HCT116 (cell line): ENCODE results near the gene KANSL3. TPM values are rescaled to one million over a fixed set of nuclear protein-coding genes. Genes with fewer than 3 reads are reported as not detected.

Experiments
- ATAC-seq: fragments of 200-7000 bp; cut with Tn5 transposase; 2 replicates; pipeline ENCODE4 v1.9.1; 2020; ENCODE audit warnings: mild to moderate bottlenecking, moderate library complexity
- BruUV-seq: library from RNA; stranded (reverse); fragments of 400-500 nt; replicated peaks from 2 replicates; lab custom pipeline; 2021; lab: Mats Ljungman, UMichigan
- CTCF ChIA-PET: fragments of 300-600 bp; sonication (Branson Sonifier 250); formaldehyde crosslinking; loops from one replicate; lab custom pipeline; 2021; ENCODE audit warnings: antibody characterized with exemption; lab: Charles Lee
- POLR2A ChIA-PET: fragments of 300-600, 350-600 bp; sonication (Branson Sonifier 250); formaldehyde crosslinking; loops from one replicate; lab custom pipeline; 2021; ENCODE audit warnings: antibody characterized with exemption; lab: Charles Lee
- RAD21 ChIA-PET, 2 experiments: fragments of 300-600 bp; sonication (Branson Sonifier 250); formaldehyde crosslinking; loops; one replicate each; lab custom pipeline; 2023; ENCODE audit warnings: low total read pairs in 2 of 2; ENCODE audit not compliant: uncharacterized antibody in 2 of 2, unreplicated experiment in 2 of 2, low non-redundant PET in 1 of 2; lab: Charles Lee
- DNase-seq: peaks from one replicate; pipeline ENCODE4 v3.0.0-alpha.2; 2010; ENCODE audit warnings: low read depth, low spot score
- H2AFZ ChIP-seq: fragments of 200-600 bp; shearing (Covaris generic), sonication (generic); 2 replicates; pipeline ENCODE4 v1.6.1; 2017; ENCODE audit warnings: low read depth, mixed run types, mixed read lengths, antibody characterized with exemption, low read length; ENCODE audit not compliant: poor library complexity, severe bottlenecking
- H3K27ac ChIP-seq: 2 replicates; pipeline ENCODE4 v1.5.1; 2012; ENCODE audit warnings: low read depth, low read length
- H3K27me3 ChIP-seq: fragments of 200-600 bp; sonication (generic); 2 replicates; pipeline ENCODE4 v1.6.1; 2016; ENCODE audit warnings: mixed run types, low read length, mixed read lengths; ENCODE audit not compliant: insufficient read depth
- H3K36me3 ChIP-seq, 2 experiments: fragments of 200-500 bp in 1 of 2; fragments of 200-600 bp in 1 of 2; sonication (Bioruptor generic) in 1 of 2; sonication (generic) in 1 of 2; 2 replicates each; pipeline versions ENCODE4 v1.5.1 to v1.6.1; 2014 to 2016; ENCODE audit warnings: low read length in 2 of 2, inconsistent platforms in 1 of 2, mixed read lengths in 1 of 2, mixed run types in 1 of 2; ENCODE audit not compliant: insufficient read depth in 2 of 2, control insufficient read depth in 1 of 2
- H3K4me1 ChIP-seq, 2 experiments: fragments of 200-600 bp in 1 of 2; sonication (generic) in 1 of 2; 2 replicates each; pipeline versions ENCODE4 v1.5.1 to v1.6.1; 2012 to 2017; ENCODE audit warnings: low read length in 2 of 2, inconsistent platforms in 1 of 2, mild to moderate bottlenecking in 1 of 2, mixed read lengths in 1 of 2, mixed run types in 1 of 2, moderate library complexity in 1 of 2; ENCODE audit not compliant: insufficient read depth in 2 of 2, control insufficient read depth in 1 of 2
- H3K4me2 ChIP-seq: fragments of 200-600 bp; sonication (generic); 2 replicates; pipeline ENCODE4 v1.6.1; 2017; ENCODE audit warnings: mixed run types, low read length, mixed read lengths
- H3K4me3 ChIP-seq, 2 experiments: fragments of 200-600 bp in 1 of 2; sonication (generic) in 1 of 2; replicated peaks in 1 of 2; 2 replicates each; pipeline ENCODE4 v1.5.1; 2011 to 2016; ENCODE audit warnings: low read length in 2 of 2, control low read depth in 1 of 2, low read depth in 1 of 2, mild to moderate bottlenecking in 1 of 2, mixed read lengths in 1 of 2, mixed run types in 1 of 2
- H3K79me2 ChIP-seq: fragments of 200-600 bp; sonication (generic); 2 replicates; pipeline ENCODE4 v1.6.1; 2017; ENCODE audit warnings: mild to moderate bottlenecking, mixed run types, low read length, moderate library complexity, mixed read lengths; ENCODE audit not compliant: insufficient read depth
- H3K9ac ChIP-seq: fragments of 200-600 bp; sonication (generic); 2 replicates; pipeline ENCODE4 v1.6.1; 2016; ENCODE audit warnings: low read length, mixed read lengths
- H3K9me2 ChIP-seq: fragments of 200-600 bp; sonication (generic), shearing (Covaris generic); 2 replicates; pipeline ENCODE4 v1.6.1; 2017; ENCODE audit warnings: mixed run types, mild to moderate bottlenecking, moderate library complexity; ENCODE audit not compliant: insufficient read depth
- H3K9me3 ChIP-seq, 2 experiments: fragments of 200-500 bp in 1 of 2; fragments of 200-600 bp in 1 of 2; sonication (Bioruptor generic) in 1 of 2; sonication (generic) in 1 of 2; 2 replicates each; pipeline ENCODE4 v1.6.1; 2014 to 2017; ENCODE audit warnings: low read length in 2 of 2, mixed read lengths in 2 of 2, inconsistent platforms in 1 of 2, low read depth in 1 of 2, mild to moderate bottlenecking in 1 of 2, mixed run types in 1 of 2, moderate library complexity in 1 of 2; ENCODE audit not compliant: control insufficient read depth in 1 of 2, insufficient read depth in 1 of 2
- H4K20me1 ChIP-seq: fragments of 200-600 bp; sonication (generic), shearing (Covaris generic); 2 replicates; pipeline ENCODE4 v1.6.1; 2017; ENCODE audit warnings: mixed run types, mild to moderate bottlenecking, moderate library complexity; ENCODE audit not compliant: insufficient read depth
- ZFX ChIP-seq: fragments of 450-650 bp; IDR thresholded peaks from 2 replicates; pipeline ENCODE4 v1.6.1; 2017
- intact Hi-C: fragments of 100-400 bp; cut with micrococcal nuclease; formaldehyde crosslinking; loops from 2 replicates; pipeline ENCODE4 v1.10.0; 2022
- total RNA-seq: library from RNA; stranded (reverse); gene quantifications from one replicate; pipeline ENCODE4 v1.2.1, GENCODE V29; 2021; ENCODE audit not compliant: unreplicated experiment
- TF ChIP-seq, protein P1 (sequence below): IDR thresholded peaks from 2 replicates; pipeline ENCODE4 v1.6.1; 2012; ENCODE audit warnings: low read depth
- TF ChIP-seq, protein P2 (sequence below), 3 experiments: fragments of 200-600 bp in 1 of 3; sonication (generic) in 1 of 3; IDR thresholded peaks in 2 of 3; conservative IDR thresholded peaks in 1 of 3; 2 replicates each; pipeline ENCODE4 v1.5.1; 2012 to 2017; ENCODE audit warnings: low read depth in 2 of 3, low read length in 2 of 3, antibody characterized with exemption in 1 of 3, borderline replicate concordance in 1 of 3, control low read depth in 1 of 3, mild to moderate bottlenecking in 1 of 3, mixed read lengths in 1 of 3, mixed run types in 1 of 3, moderate library complexity in 1 of 3; ENCODE audit not compliant: insufficient read depth in 1 of 3

KANSL3 gene
- total RNA-seq, 1 experiment from 2014 or later = 35.8 TPM

DNA sequence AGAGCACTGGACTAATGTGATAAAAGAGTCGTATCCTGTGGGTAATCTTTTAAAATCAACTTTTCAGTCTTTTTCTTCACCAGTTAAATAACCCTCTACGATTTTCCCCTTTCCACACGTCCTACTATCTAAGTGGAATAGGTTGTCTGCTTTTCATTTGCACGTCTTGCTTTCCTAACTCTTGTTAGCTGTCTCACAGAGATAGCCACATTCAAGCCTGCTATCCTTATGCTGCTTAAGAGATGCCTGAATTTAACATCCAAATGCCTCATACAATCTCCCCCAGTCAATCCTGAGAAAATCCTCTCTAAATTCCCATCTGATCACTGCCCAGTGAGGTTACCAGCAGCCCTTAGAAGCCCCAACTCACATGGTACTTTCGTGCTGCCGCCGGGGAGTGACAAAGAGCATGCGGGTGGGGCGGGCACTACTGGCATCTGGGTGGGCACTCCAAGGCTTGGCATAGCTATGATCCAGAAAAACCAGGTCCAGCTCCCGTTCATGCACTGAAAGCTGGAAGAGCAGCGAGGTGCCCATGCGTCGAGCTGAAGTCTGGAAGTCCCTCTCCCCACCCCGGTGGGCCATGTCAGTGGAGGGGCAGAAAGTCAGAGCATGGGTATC is 1.5 kb downstream of the KANSL3 start (continued):
- TF ChIP-seq, protein P1, sequence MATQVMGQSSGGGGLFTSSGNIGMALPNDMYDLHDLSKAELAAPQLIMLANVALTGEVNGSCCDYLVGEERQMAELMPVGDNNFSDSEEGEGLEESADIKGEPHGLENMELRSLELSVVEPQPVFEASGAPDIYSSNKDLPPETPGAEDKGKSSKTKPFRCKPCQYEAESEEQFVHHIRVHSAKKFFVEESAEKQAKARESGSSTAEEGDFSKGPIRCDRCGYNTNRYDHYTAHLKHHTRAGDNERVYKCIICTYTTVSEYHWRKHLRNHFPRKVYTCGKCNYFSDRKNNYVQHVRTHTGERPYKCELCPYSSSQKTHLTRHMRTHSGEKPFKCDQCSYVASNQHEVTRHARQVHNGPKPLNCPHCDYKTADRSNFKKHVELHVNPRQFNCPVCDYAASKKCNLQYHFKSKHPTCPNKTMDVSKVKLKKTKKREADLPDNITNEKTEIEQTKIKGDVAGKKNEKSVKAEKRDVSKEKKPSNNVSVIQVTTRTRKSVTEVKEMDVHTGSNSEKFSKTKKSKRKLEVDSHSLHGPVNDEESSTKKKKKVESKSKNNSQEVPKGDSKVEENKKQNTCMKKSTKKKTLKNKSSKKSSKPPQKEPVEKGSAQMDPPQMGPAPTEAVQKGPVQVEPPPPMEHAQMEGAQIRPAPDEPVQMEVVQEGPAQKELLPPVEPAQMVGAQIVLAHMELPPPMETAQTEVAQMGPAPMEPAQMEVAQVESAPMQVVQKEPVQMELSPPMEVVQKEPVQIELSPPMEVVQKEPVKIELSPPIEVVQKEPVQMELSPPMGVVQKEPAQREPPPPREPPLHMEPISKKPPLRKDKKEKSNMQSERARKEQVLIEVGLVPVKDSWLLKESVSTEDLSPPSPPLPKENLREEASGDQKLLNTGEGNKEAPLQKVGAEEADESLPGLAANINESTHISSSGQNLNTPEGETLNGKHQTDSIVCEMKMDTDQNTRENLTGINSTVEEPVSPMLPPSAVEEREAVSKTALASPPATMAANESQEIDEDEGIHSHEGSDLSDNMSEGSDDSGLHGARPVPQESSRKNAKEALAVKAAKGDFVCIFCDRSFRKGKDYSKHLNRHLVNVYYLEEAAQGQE = no peak

DNA sequence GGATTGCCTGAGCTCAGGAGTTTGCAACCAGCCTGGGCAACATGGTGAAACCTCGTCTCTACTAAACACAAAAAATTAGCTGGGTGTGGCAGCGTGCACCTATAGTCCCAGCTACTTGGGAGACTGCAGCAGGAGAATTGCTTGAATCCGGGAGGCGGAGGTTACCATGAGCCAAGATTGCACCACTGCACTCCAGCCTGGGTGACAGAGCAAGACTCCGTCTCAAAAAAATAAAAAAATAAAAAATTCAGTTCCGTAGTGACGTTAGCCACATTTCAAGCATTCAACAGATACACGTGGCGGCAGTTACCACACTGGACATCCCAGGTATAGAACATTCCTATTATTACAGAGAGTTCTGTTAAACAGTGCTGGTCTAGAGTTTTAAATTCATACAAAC is 4.5 kb downstream of the KANSL3 start:
- peaks cover 62% of the 10 kb centered on the region for H3K79me2 ChIP-seq
- POLR2A ChIA-PET = no interaction called here
- H3K27me3 ChIP-seq = no peaks in the 10 kb centered on the region
- H4K20me1 ChIP-seq = no peaks in the 10 kb centered on the region
- intact Hi-C loops = loop anchor here (1.0 to 10.0 kb wide), 2 partner anchors 18 to 131 kb away; partner anchors contain the start of gene CNNM4
- no peak overlapping the region for H2AFZ ChIP-seq
- peaks cover 6 to 18% of the 10 kb centered on the region in 2 experiments; a peak in 3 of 4 replicates for H3K4me1 ChIP-seq
- no peak overlapping the region for H3K27ac ChIP-seq
- DNase-seq (no peak), ATAC-seq (no peak)
- no peaks in the 10 kb centered on the region for H3K9me3 ChIP-seq
- CTCF ChIA-PET = no interaction called here
- H3K4me2 ChIP-seq = no peak overlapping the region
- no peak overlapping the region for H3K4me3 ChIP-seq
- no peak for TF ChIP-seq ZFX
- TF ChIP-seq, protein P2, sequence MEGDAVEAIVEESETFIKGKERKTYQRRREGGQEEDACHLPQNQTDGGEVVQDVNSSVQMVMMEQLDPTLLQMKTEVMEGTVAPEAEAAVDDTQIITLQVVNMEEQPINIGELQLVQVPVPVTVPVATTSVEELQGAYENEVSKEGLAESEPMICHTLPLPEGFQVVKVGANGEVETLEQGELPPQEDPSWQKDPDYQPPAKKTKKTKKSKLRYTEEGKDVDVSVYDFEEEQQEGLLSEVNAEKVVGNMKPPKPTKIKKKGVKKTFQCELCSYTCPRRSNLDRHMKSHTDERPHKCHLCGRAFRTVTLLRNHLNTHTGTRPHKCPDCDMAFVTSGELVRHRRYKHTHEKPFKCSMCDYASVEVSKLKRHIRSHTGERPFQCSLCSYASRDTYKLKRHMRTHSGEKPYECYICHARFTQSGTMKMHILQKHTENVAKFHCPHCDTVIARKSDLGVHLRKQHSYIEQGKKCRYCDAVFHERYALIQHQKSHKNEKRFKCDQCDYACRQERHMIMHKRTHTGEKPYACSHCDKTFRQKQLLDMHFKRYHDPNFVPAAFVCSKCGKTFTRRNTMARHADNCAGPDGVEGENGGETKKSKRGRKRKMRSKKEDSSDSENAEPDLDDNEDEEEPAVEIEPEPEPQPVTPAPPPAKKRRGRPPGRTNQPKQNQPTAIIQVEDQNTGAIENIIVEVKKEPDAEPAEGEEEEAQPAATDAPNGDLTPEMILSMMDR (IDR thresholded peaks at IDR 0.05 in 2 of 3, conservative IDR thresholded peaks at IDR 0.05 in 1 of 3; ENCODE audit: borderline replicate concordance in 1 of 3, insufficient read depth in 1 of 3, low read depth in 2 of 3, low read length in 2 of 3) = no peak
- no TSS peak for BruUV-seq
- no peaks in the 10 kb centered on the region for H3K9me2 ChIP-seq
- RAD21 ChIA-PET = no interaction called here
- H3K36me3 ChIP-seq = peaks cover 25 to 35% of the 10 kb centered on the region in 2 experiments
- H3K9ac ChIP-seq = no peak overlapping the region
